H1 (cell line): Measurements from ENCODE around the gene GIPC2. TPM values are rescaled to one million over a fixed set of nuclear protein-coding genes. Genes with fewer than 3 reads are reported as not detected.
A peak's percentile ranks its signal among the peaks of the same experiment; 100 is the strongest.

Experiments used
- CTCF ChIA-PET: fragments of 300-600 bp; sonication (Branson Sonifier 250); formaldehyde crosslinking; loops from one replicate; lab custom pipeline; 2021; ENCODE audit not compliant: partially characterized antibody; lab: Charles Lee
- POLR2A ChIA-PET: fragments of 300-600 bp; sonication (Branson Sonifier 250); formaldehyde crosslinking; loops from one replicate; lab custom pipeline; 2021; ENCODE audit warnings: inconsistent platforms; ENCODE audit not compliant: partially characterized antibody; lab: Charles Lee
- DNase-seq, 2 experiments: peaks; one replicate each; pipeline versions ENCODE4 v3.0.0 to v3.0.0-alpha.2; 2010 to 2022; ENCODE audit warnings: low spot score in 2 of 2, low read depth in 1 of 2, mixed read lengths in 1 of 2
- FAIRE-seq: peaks from 2 replicates; lab custom pipeline; 2011; peaks lifted over from hg19 to GRCh38; lab: Jason Lieb, UNC
- H2AFZ ChIP-seq: 2 replicates; pipeline ENCODE4 v1.8.1; 2012; ENCODE audit warnings: low read length, inconsistent platforms
- H2AK5ac ChIP-seq: 2 replicates; pipeline ENCODE4 v1.6.1; 2013; ENCODE audit warnings: low read depth, low read length
- H2BK120ac ChIP-seq: replicated peaks from 2 replicates; pipeline ENCODE3; 2013; ENCODE audit warnings: low read depth, low read length, inconsistent platforms
- H2BK12ac ChIP-seq: 2 replicates; pipeline ENCODE4 v1.6.1; 2013; ENCODE audit warnings: low read depth, low read length
- H2BK15ac ChIP-seq: 2 replicates; pipeline ENCODE4 v1.6.1; 2013; ENCODE audit warnings: low read length
- H2BK20ac ChIP-seq: 2 replicates; pipeline ENCODE4 v1.6.1; 2013; ENCODE audit warnings: low read length
- H2BK5ac ChIP-seq: 2 replicates; pipeline ENCODE4 v1.6.1; 2013; ENCODE audit warnings: low read depth, low read length
- H3K14ac ChIP-seq: 2 replicates; pipeline ENCODE4 v1.6.1; 2013; ENCODE audit warnings: inconsistent platforms; ENCODE audit not compliant: insufficient read length
- H3K18ac ChIP-seq: 2 replicates; pipeline ENCODE4 v1.6.1; 2013; ENCODE audit warnings: low read length; ENCODE audit errors: extremely low read depth
- H3K23ac ChIP-seq: 2 replicates; pipeline ENCODE4 v1.6.1; 2013; ENCODE audit warnings: inconsistent platforms; ENCODE audit not compliant: insufficient read length
- H3K23me2 ChIP-seq: 2 replicates; pipeline ENCODE4 v1.6.1; 2013; ENCODE audit warnings: low read depth, low read length
- H3K27ac ChIP-seq: 2 replicates; pipeline ENCODE4 v1.6.1; 2011; ENCODE audit warnings: low read depth, low read length, inconsistent platforms
- H3K27me3 ChIP-seq, 4 experiments: replicated peaks in 1 of 4; 1 replicate in 1 of 4; 2 replicates in 3 of 4; pipeline versions ENCODE4 v1.6.1 to v1.8.1; 2011 to 2013; ENCODE audit warnings: low read length in 3 of 4, mild to moderate bottlenecking in 3 of 4, inconsistent platforms in 2 of 4, mixed read lengths in 2 of 4, moderate library complexity in 1 of 4; ENCODE audit not compliant: control insufficient read depth in 3 of 4, insufficient read depth in 3 of 4; ENCODE audit errors: extremely low read depth in 1 of 4
- H3K36me3 ChIP-seq, 4 experiments: 2 replicates each; pipeline versions ENCODE4 v1.6.1 to v1.8.1; 2011 to 2013; ENCODE audit warnings: mild to moderate bottlenecking in 4 of 4, low read length in 3 of 4, moderate library complexity in 2 of 4, control low read depth in 1 of 4, inconsistent platforms in 1 of 4; ENCODE audit not compliant: insufficient read depth in 4 of 4, control insufficient read depth in 2 of 4
- H3K4ac ChIP-seq: replicated peaks from 2 replicates; pipeline ENCODE3; 2013; ENCODE audit warnings: low read length, low read depth, mixed read lengths, inconsistent platforms; ENCODE audit not compliant: insufficient read length
- H3K4me1 ChIP-seq, 4 experiments: replicated peaks in 1 of 4; 1 replicate in 1 of 4; 2 replicates in 3 of 4; pipeline versions ENCODE4 v1.6.1 to v1.8.1; 2011 to 2013; ENCODE audit warnings: low read length in 3 of 4, inconsistent platforms in 2 of 4, mixed read lengths in 1 of 4; ENCODE audit not compliant: insufficient read depth in 4 of 4, control insufficient read depth in 3 of 4
- H3K4me2 ChIP-seq, 2 experiments: 2 replicates each; pipeline versions ENCODE4 v1.6.1 to v1.8.1; 2011 to 2013; ENCODE audit warnings: low read depth in 2 of 2, low read length in 2 of 2, control low read depth in 1 of 2, inconsistent platforms in 1 of 2, mild to moderate bottlenecking in 1 of 2; ENCODE audit not compliant: insufficient read depth in 1 of 2
- H3K4me3 ChIP-seq, 4 experiments: fragments of 200-600, 300-600 bp in 1 of 4; sonication (generic), shearing (Covaris generic), sonication (Bioruptor Twin) in 1 of 4; 2 replicates each; pipeline versions ENCODE4 v1.5.1 to v1.8.1; 2011 to 2016; ENCODE audit warnings: low read length in 4 of 4, low read depth in 3 of 4, control low read depth in 2 of 4, inconsistent platforms in 2 of 4, mild to moderate bottlenecking in 2 of 4, mixed read lengths in 1 of 4, moderate library complexity in 1 of 4; ENCODE audit not compliant: insufficient read depth in 2 of 4; ENCODE audit errors: extremely low read depth in 1 of 4
- H3K56ac ChIP-seq: replicated peaks from 2 replicates; pipeline ENCODE3; 2013; ENCODE audit warnings: low read depth, mild to moderate bottlenecking, mixed read lengths, low read length, inconsistent platforms; ENCODE audit not compliant: insufficient read length
- H3K79me1 ChIP-seq: 2 replicates; pipeline ENCODE4 v1.6.1; 2013; ENCODE audit warnings: low read depth, low read length, control low read depth
- H3K79me2 ChIP-seq, 2 experiments: 2 replicates each; pipeline versions ENCODE4 v1.6.1 to v1.8.1; 2012 to 2013; ENCODE audit warnings: low read length in 2 of 2, mild to moderate bottlenecking in 2 of 2, inconsistent platforms in 1 of 2; ENCODE audit not compliant: insufficient read depth in 2 of 2, control insufficient read depth in 1 of 2
- H3K9ac ChIP-seq, 4 experiments: replicated peaks in 1 of 4; 1 replicate in 1 of 4; 2 replicates in 3 of 4; pipeline versions ENCODE4 v1.6.1 to v1.8.1; 2011 to 2013; ENCODE audit warnings: low read depth in 3 of 4, low read length in 3 of 4, control low read depth in 2 of 4, mild to moderate bottlenecking in 2 of 4, moderate library complexity in 2 of 4, inconsistent platforms in 1 of 4; ENCODE audit errors: extremely low read depth in 1 of 4
- H3K9me3 ChIP-seq, 2 experiments: 2 replicates each; pipeline versions ENCODE4 v1.6.1 to v1.8.1; 2012 to 2013; ENCODE audit warnings: mild to moderate bottlenecking in 2 of 2, moderate library complexity in 2 of 2, control low read depth in 1 of 2, inconsistent platforms in 1 of 2, low read depth in 1 of 2, low read length in 1 of 2, mixed read lengths in 1 of 2; ENCODE audit not compliant: insufficient read depth in 2 of 2
- H4K20me1 ChIP-seq, 2 experiments: replicated peaks in 1 of 2; 2 replicates each; pipeline versions ENCODE3 to v1.8.1; 2011 to 2013; ENCODE audit warnings: inconsistent platforms in 2 of 2, low read length in 2 of 2, mild to moderate bottlenecking in 1 of 2; ENCODE audit not compliant: insufficient read depth in 2 of 2, control insufficient read depth in 1 of 2
- H4K5ac ChIP-seq: 2 replicates; pipeline ENCODE4 v1.6.1; 2013; ENCODE audit warnings: low read length, low read depth, mixed read lengths, inconsistent platforms; ENCODE audit not compliant: insufficient read length
- H4K8ac ChIP-seq: 2 replicates; pipeline ENCODE4 v1.8.0; 2013; ENCODE audit warnings: mild to moderate bottlenecking, moderate library complexity, low read length, inconsistent platforms; ENCODE audit not compliant: insufficient read depth; ENCODE audit errors: extremely low read depth
- H4K91ac ChIP-seq: replicated peaks from 2 replicates; pipeline ENCODE3; 2013; ENCODE audit warnings: low read length, mixed read lengths, inconsistent platforms; ENCODE audit not compliant: insufficient read length
- CHD1 ChIP-seq: IDR thresholded peaks from 2 replicates; pipeline ENCODE4 v1.6.1; 2012; ENCODE audit warnings: low read depth, low read length, improper control_type of control experiment
- KDM5A ChIP-seq: fragments of 200-600 bp; IDR thresholded peaks from 2 replicates; pipeline ENCODE4 v1.7.1; 2012; ENCODE audit warnings: mild to moderate bottlenecking, low read length, inconsistent platforms, mixed read lengths
- RXRA ChIP-seq: IDR thresholded peaks from 2 replicates; pipeline ENCODE4 v1.6.1; 2011; ENCODE audit warnings: low read depth, mild to moderate bottlenecking, low read length, moderate library complexity; ENCODE audit not compliant: insufficient read depth
- SRF ChIP-seq: IDR thresholded peaks from 2 replicates; pipeline ENCODE4 v1.6.1; 2011; ENCODE audit warnings: mild to moderate bottlenecking, low read depth, low read length, moderate library complexity
- YY1 ChIP-seq: IDR thresholded peaks from 2 replicates; pipeline ENCODE4 v1.6.1; 2011; ENCODE audit warnings: low read depth, mild to moderate bottlenecking, low read length
- WGBS, 2 experiments: shearing (Covaris generic) in 1 of 2; methylation state at CpG; one replicate each; pipeline versions ENCODE4 v1.1.6 to v1.1.7; 2013 to 2015; ENCODE audit warnings: low lambda C conversion rate in 2 of 2, mixed read lengths in 2 of 2, inconsistent platforms in 1 of 2, low coverage in 1 of 2, missing lambda C conversion rate in 1 of 2; ENCODE audit not compliant: insufficient replicate concordance in 2 of 2, insufficient coverage in 1 of 2, insufficient read length in 1 of 2; ENCODE audit errors: extremely low coverage in 1 of 2, missing lambda C conversion rate in 1 of 2; 5-methylcytosine and 5-hydroxymethylcytosine counted together
- polyA plus RNA-seq, 7 experiments: library from polyadenylated mRNA; depleted of rRNA in 3 of 7; stranded (reverse) in 5 of 7; unstranded in 2 of 7; fragments of >200 nt in 5 of 7; fragments of 200-250 nt in 2 of 7; gene quantifications; 1 replicate in 5 of 7; 2 replicates in 1 of 7; 4 replicates in 1 of 7; pipeline versions ENCODE4 v1.2.1 to v1.2.3, GENCODE V29; 2011 to 2013; ENCODE audit warnings: missing spikeins in 2 of 7, mixed read lengths in 2 of 7
- total RNA-seq: library from RNA; stranded (reverse); fragmentation: NEBNext Ultra II Directional; extraction: Animal tissue kit (Norgen Biotek cat#: 25700); gene quantifications from 2 replicates; pipeline ENCODE4 v1.2.1, GENCODE V29; 2021

The GIPC2 gene
- total and polyA plus RNA-seq, 2 of the 8 experiments (the other 6 are each of a cell fraction or from before 2014, with no cell fraction given): 0.29 to 0.69 TPM

- no peak overlapping the region for H2BK5ac ChIP-seq
- H2BK120ac ChIP-seq: no peak overlapping the region
- H3K36me3 ChIP-seq: no peaks in the 10 kb centered on the region
- CTCF ChIA-PET: interaction anchor here (0.5 to 1.5 kb wide), 9 partner anchors 9 to 748 kb away, joined by 3 to 4 read pairs (median 3); no protein-coding TSS in a partner anchor
- H4K91ac ChIP-seq: no peak overlapping the region
- no peak overlapping the region for H3K4ac ChIP-seq
- no peak overlapping the region for H3K9ac ChIP-seq
- no peak for TF ChIP-seq SRF
- 0 out of 2 replicates have a peak, but pooled peaks have one; percentile 16 for TF ChIP-seq YY1
- no peak for TF ChIP-seq CHD1
- TF ChIP-seq KDM5A: no peak
- TF ChIP-seq RXRA: no peak
- no peak overlapping the region for H4K8ac ChIP-seq
- no peak overlapping the region for H3K4me3 ChIP-seq
- no peaks in the 10 kb centered on the region; a peak in 1 of 7 replicates for H3K4me1 ChIP-seq
- H2BK12ac ChIP-seq: no peak overlapping the region
- no peak overlapping the region for H3K56ac ChIP-seq
- H3K9me3 ChIP-seq: no peaks in the 10 kb centered on the region
- H3K14ac ChIP-seq: no peak overlapping the region
- H4K20me1 ChIP-seq: no peaks in the 10 kb centered on the region
- H2BK20ac ChIP-seq: no peak overlapping the region
- H2BK15ac ChIP-seq: no peak overlapping the region
- H3K18ac ChIP-seq: no peak overlapping the region
- H3K79me1 ChIP-seq: no peaks in the 10 kb centered on the region
- DNase-seq: peak in 1 of 2 experiments; percentile 56
- no peak overlapping the region for H4K5ac ChIP-seq
- FAIRE-seq: no peak
- no peak overlapping the region for H3K4me2 ChIP-seq
- H3K23me2 ChIP-seq: no peaks in the 10 kb centered on the region
- 89% methylated on average over 18 of the region's 18 CpGs; no CpG with 5 or more reads in 1 of the 2 experiments for WGBS, 2 experiments
- no peak overlapping the region for H2AK5ac ChIP-seq
- POLR2A ChIA-PET: interaction anchor here (0.7 to 1.0 kb wide), 2 partner anchors 23 to 113 kb away, joined by 3 to 4 read pairs; partner anchors contain the start of gene FUBP1
- no peak overlapping the region for H2AFZ ChIP-seq
- no peaks in the 10 kb centered on the region for H3K27me3 ChIP-seq
- no peaks in the 10 kb centered on the region for H3K79me2 ChIP-seq
- H3K27ac ChIP-seq: no peak overlapping the region
- no peak overlapping the region for H3K23ac ChIP-seq
Measured at GRCh38 chr1:78091215-78091813, 45.5 kb downstream of the GIPC2 start.
